GM23248 (cell line): ENCODE measurements around the gene CLIC6. TPM values are rescaled to one million over a fixed set of nuclear protein-coding genes. Genes with fewer than 3 reads are reported as not detected.

Experiments
- DNase-seq: peaks from one replicate; pipeline ENCODE4 v3.0.0-alpha.2; 2015
- H2AFZ ChIP-seq: fragments of 200-600 bp; sonication (generic); 2 replicates; pipeline ENCODE4 v1.6.1; 2016; ENCODE audit warnings: antibody characterized with exemption
- H3F3A ChIP-seq: fragments of 200-600 bp; sonication (generic); 2 replicates; pipeline ENCODE4 v1.6.1; 2016; ENCODE audit warnings: mild to moderate bottlenecking, antibody characterized with exemption, mixed run types; ENCODE audit not compliant: insufficient read depth
- H3K27ac ChIP-seq: fragments of 200-600 bp; sonication (generic); 2 replicates; pipeline ENCODE4 v1.5.1; 2016; ENCODE audit warnings: mild to moderate bottlenecking
- H3K27me3 ChIP-seq: fragments of 200-600 bp; sonication (generic); replicated peaks from 2 replicates; pipeline ENCODE4 v1.6.1; 2016; ENCODE audit warnings: mild to moderate bottlenecking; ENCODE audit not compliant: insufficient read depth
- H3K36me3 ChIP-seq: fragments of 200-600 bp; sonication (generic); 2 replicates; pipeline ENCODE4 v1.6.1; 2016; ENCODE audit warnings: low read depth, mild to moderate bottlenecking
- H3K4me1 ChIP-seq: fragments of 200-600 bp; sonication (generic); 2 replicates; pipeline ENCODE4 v1.6.1; 2016; ENCODE audit warnings: mild to moderate bottlenecking; ENCODE audit not compliant: insufficient read depth
- H3K4me2 ChIP-seq: fragments of 200-600 bp; sonication (generic); one replicate; pipeline ENCODE4 v1.6.1; 2016; ENCODE audit warnings: mild to moderate bottlenecking; ENCODE audit not compliant: unreplicated experiment
- H3K4me3 ChIP-seq: fragments of 200-600 bp; sonication (generic); 2 replicates; pipeline ENCODE4 v1.5.1; 2016; ENCODE audit warnings: mild to moderate bottlenecking
- H3K79me2 ChIP-seq: fragments of 200-600 bp; sonication (generic); 2 replicates; pipeline ENCODE4 v1.6.1; 2016; ENCODE audit warnings: mild to moderate bottlenecking; ENCODE audit not compliant: insufficient read depth
- H3K9ac ChIP-seq: fragments of 200-600 bp; sonication (generic); 2 replicates; pipeline ENCODE4 v1.6.1; 2016; ENCODE audit warnings: mild to moderate bottlenecking
- H3K9me2 ChIP-seq: fragments of 200-600 bp; sonication (generic); 2 replicates; pipeline ENCODE4 v1.6.1; 2016; ENCODE audit warnings: mixed run types, mild to moderate bottlenecking, moderate library complexity; ENCODE audit not compliant: insufficient read depth
- H3K9me3 ChIP-seq: fragments of 200-600 bp; sonication (generic); one replicate; pipeline ENCODE4 v1.6.1; 2017; ENCODE audit warnings: low read depth
- H4K20me1 ChIP-seq: fragments of 200-600 bp; sonication (generic); 2 replicates; pipeline ENCODE4 v1.6.0; 2016; ENCODE audit not compliant: insufficient read depth
- EZH2 ChIP-seq: fragments of 200-600 bp; sonication (generic); IDR thresholded peaks from 2 replicates; pipeline ENCODE4 v1.6.1; 2018; ENCODE audit warnings: antibody characterized with exemption, mild to moderate bottlenecking; ENCODE audit not compliant: insufficient read depth, poor library complexity, severe bottlenecking
- EZH2phosphoT487 ChIP-seq: fragments of 200-600 bp; sonication (generic); IDR thresholded peaks from 2 replicates; pipeline ENCODE4 v1.6.1; 2018; ENCODE audit warnings: antibody characterized with exemption, moderate library complexity, mild to moderate bottlenecking, low read depth; ENCODE audit not compliant: insufficient read depth
- WGBS, 2 experiments: methylation state at CpG; one replicate each; pipeline ENCODE4 v1.1.6; 2015 to 2017; ENCODE audit warnings: low lambda C conversion rate in 2 of 2, low coverage in 1 of 2; ENCODE audit errors: missing lambda C conversion rate in 2 of 2; 5-methylcytosine and 5-hydroxymethylcytosine counted together
- in situ Hi-C: fragments of 300-500 bp; cut with MboI; formaldehyde crosslinking; loops from 2 replicates; pipeline ENCODE4 v1.15.0; 2020
- polyA plus RNA-seq: library from polyadenylated mRNA; unstranded; fragments of >200 nt; fragmentation: Nextera tagmentation; extraction: Ambion mirVana; gene quantifications from 2 replicates; pipeline ENCODE4 v1.2.1, GENCODE V29; 2016
- total RNA-seq: library from RNA; depleted of rRNA; stranded (reverse); fragments of >200 nt; shearing (Covaris generic); gene quantifications from 2 replicates; pipeline ENCODE4 v1.2.3, GENCODE V29; 2014

Gene CLIC6
- total and polyA plus RNA-seq, 2 experiments from 2014 or later = 0.08 TPM; not detected in 1

GRCh38 chr21:34740198-34740597, 71.4 kb downstream of the CLIC6 start:
- H3K27me3 ChIP-seq = no peaks in the 10 kb centered on the region
- H3K27ac ChIP-seq = no peak overlapping the region
- in situ Hi-C loops = loop anchor here (25.0 kb wide), 1 partner anchor 1197 kb away; no protein-coding TSS in a partner anchor
- TF ChIP-seq EZH2 (no peak), EZH2phosphoT487 (no peak)
- no peaks in the 10 kb centered on the region for H3K79me2 ChIP-seq
- DNase-seq = no peak
- 85 to 90% methylated on average over 1 of the region's 1 CpG for WGBS, 2 experiments
- no peak overlapping the region for H3K9ac ChIP-seq
- H4K20me1 ChIP-seq = no peaks in the 10 kb centered on the region
- peaks cover 25% of the 10 kb centered on the region for H3F3A ChIP-seq
- H3K9me3 ChIP-seq = no peaks in the 10 kb centered on the region
- no peak overlapping the region for H2AFZ ChIP-seq
- H3K36me3 ChIP-seq = no peaks in the 10 kb centered on the region
- H3K9me2 ChIP-seq = no peaks in the 10 kb centered on the region
- no peak overlapping the region for H3K4me2 ChIP-seq
- no peak overlapping the region for H3K4me3 ChIP-seq
- peaks cover 39% of the 10 kb centered on the region for H3K4me1 ChIP-seq

- peaks cover 4% of the 10 kb centered on the region; the same call in 1 of the 2 replicates for H3F3A ChIP-seq
- peak overlapping the region; percentile 12 for H3K4me2 ChIP-seq
- H3K9ac ChIP-seq = no peak overlapping the region
- no peaks in the 10 kb centered on the region for H4K20me1 ChIP-seq
- H3K27ac ChIP-seq = peak overlapping the region; percentile 78; the same call in 1 of the 2 replicates
- 92 to 93% methylated on average over 9 of the region's 9 CpGs for whole genome bisulfite sequencing, 2 experiments
- in situ Hi-C loops = loop anchor here (25.0 kb wide), 1 partner anchor 1194 kb away; no protein-coding TSS in a partner anchor
- no peaks in the 10 kb centered on the region for H3K9me3 ChIP-seq
- H3K4me3 ChIP-seq = no peak overlapping the region
- no peaks in the 10 kb centered on the region for H3K27me3 ChIP-seq
- H3K79me2 ChIP-seq = no peaks in the 10 kb centered on the region
- DNase-seq = no peak
- no peaks in the 10 kb centered on the region for H3K9me2 ChIP-seq
- no peak overlapping the region for H2AFZ ChIP-seq
- peaks cover 17% of the 10 kb centered on the region for H3K4me1 ChIP-seq
- no peak for TF ChIP-seq EZH2
- TF ChIP-seq EZH2phosphoT487 = no peak
- H3K36me3 ChIP-seq = no peaks in the 10 kb centered on the region
Observed at GRCh38 chr21:34743285-34743684, 74.5 kb downstream of the CLIC6 start.

GRCh38 chr21:34743831-34744230, 75.0 kb downstream of the CLIC6 start:
- peak overlapping the region; percentile 19; the same call in 1 of the 2 replicates for H3K4me3 ChIP-seq
- peaks cover 17% of the 10 kb centered on the region for H3K4me1 ChIP-seq
- no peak overlapping the region for H2AFZ ChIP-seq
- DNase-seq = peak; percentile 99
- H3K4me2 ChIP-seq = peak overlapping the region; percentile 24
- H3K9ac ChIP-seq = peak overlapping the region; percentile 63
- WGBS, 2 experiments = 8% methylated on average over 7 to 9 of the region's 9 CpGs
- in situ Hi-C loops = loop anchor here (25.0 kb wide), 1 partner anchor 1193 kb away; no protein-coding TSS in a partner anchor
- no peak for TF ChIP-seq EZH2phosphoT487
- TF ChIP-seq EZH2 = no peak
- H3K9me2 ChIP-seq = no peaks in the 10 kb centered on the region
- peak overlapping the region; percentile 78 for H3K27ac ChIP-seq
- H3K79me2 ChIP-seq = no peaks in the 10 kb centered on the region
- no peaks in the 10 kb centered on the region for H3K27me3 ChIP-seq
- H3F3A ChIP-seq = peaks cover 4% of the 10 kb centered on the region; the same call in 1 of the 2 replicates
- H3K9me3 ChIP-seq = no peaks in the 10 kb centered on the region
- no peaks in the 10 kb centered on the region for H3K36me3 ChIP-seq
- H4K20me1 ChIP-seq = no peaks in the 10 kb centered on the region

DNA sequence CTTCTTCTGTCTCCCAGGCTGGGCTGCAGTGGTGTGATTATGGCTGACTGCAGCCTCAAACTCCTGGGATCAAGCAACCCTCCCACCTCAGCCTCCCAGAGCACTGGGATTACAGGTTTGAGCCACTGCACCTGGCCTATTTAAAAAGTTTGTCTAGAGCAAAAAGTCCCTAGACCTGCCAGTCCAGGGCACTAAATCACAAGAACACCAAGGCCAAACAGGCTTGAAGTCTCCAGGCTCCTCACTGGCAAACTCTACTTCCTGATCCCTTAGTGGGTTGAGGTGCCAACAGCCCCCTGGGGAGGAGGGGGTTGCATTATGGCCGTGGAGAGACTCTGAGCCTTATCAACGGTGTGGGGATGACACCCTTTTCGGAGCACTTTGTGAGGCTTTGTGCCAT, 76.0 kb downstream of the CLIC6 start:
- WGBS, 2 experiments = 33% methylated on average over 3 of the region's 3 CpGs
- H3K9me2 ChIP-seq = no peaks in the 10 kb centered on the region
- in situ Hi-C loops = loop anchor here (25.0 kb wide), 1 partner anchor 1192 kb away; no protein-coding TSS in a partner anchor

More for the DNA sequence above, 76.0 kb downstream of the CLIC6 start:
- DNase-seq = no peak
- H4K20me1 ChIP-seq = no peaks in the 10 kb centered on the region
- no peaks in the 10 kb centered on the region for H3K36me3 ChIP-seq
- no peak overlapping the region for H3K4me3 ChIP-seq
- no peak for TF ChIP-seq EZH2phosphoT487
- TF ChIP-seq EZH2 = no peak
- no peaks in the 10 kb centered on the region for H3K27me3 ChIP-seq
- no peak overlapping the region for H2AFZ ChIP-seq
- no peak overlapping the region for H3K27ac ChIP-seq
- H3K4me1 ChIP-seq = peaks cover 17% of the 10 kb centered on the region
- no peaks in the 10 kb centered on the region for H3K9me3 ChIP-seq
- H3K9ac ChIP-seq = peak overlapping the region; percentile 59
- H3F3A ChIP-seq = peaks cover 4% of the 10 kb centered on the region; the same call in 1 of the 2 replicates
- peak overlapping the region; percentile 60 for H3K4me2 ChIP-seq
- no peaks in the 10 kb centered on the region for H3K79me2 ChIP-seq
